Heart left ventricle (tissue), 13 donors: ENCODE results near the gene CNN3.

ENCODE experiments used
- POLR2A ChIP-seq, 2 donors: fragments of 450-650 bp; IDR thresholded peaks; one replicate each; pipeline ENCODE4 v1.6.1; 2017; ENCODE audit warnings: antibody characterized with exemption in 2 of 2, mild to moderate bottlenecking in 2 of 2, moderate library complexity in 2 of 2
- TF ChIP-seq, protein P1 (sequence below), 12 donors: fragments of 200-600 bp; sonication (generic) in 4 of 12; IDR thresholded peaks; one replicate each; pipeline versions ENCODE4 v1.5.0 to v1.8.0; 2018 to 2022; ENCODE audit warnings: antibody characterized with exemption in 12 of 12, mild to moderate bottlenecking in 5 of 12
- donor health status: ischemic (EF 13 %, LVEDD 7.1; RV severe dilation, severe dysfunction).
- donor health status: DM: no; HTN: yes; CAD: no.
- donor health status: DM: no; HTN: no; CAD: no.
- donor health status: ischemic (EF 25% LVEDD 6.9; RV normal size, moderate dysfunction).
- donor health status: ischemic (EF 25% LVEDD 5.7; RV mildly dilated, moderate dysfunction).
- donor health status: ischemic (EF 35%, LVEDD 5.7; RV mildly dilated, moderate dysfunction).
- donor health status: nonischemic (EF 11% LVEDD 7.7; RV severe dilation, severe dysfunction).
- donor health status: DM: yes; HTN: yes; CAD: no.
- donor health status: PGD.
- donor health status: ischemic (EF 29% LVEDD 5.4; RV normal size, mild dysfunction).
- donor health status: nonischemic (EF 23%, LVEDD 6.1; RV moderate dilation, normal function).

GRCh38 chr1:94898491-94899385 is 28.2 kb downstream of the CNN3 start:
- no peak for TF ChIP-seq POLR2A (IDR thresholded peaks at IDR 0.05)
- TF ChIP-seq, protein P1, sequence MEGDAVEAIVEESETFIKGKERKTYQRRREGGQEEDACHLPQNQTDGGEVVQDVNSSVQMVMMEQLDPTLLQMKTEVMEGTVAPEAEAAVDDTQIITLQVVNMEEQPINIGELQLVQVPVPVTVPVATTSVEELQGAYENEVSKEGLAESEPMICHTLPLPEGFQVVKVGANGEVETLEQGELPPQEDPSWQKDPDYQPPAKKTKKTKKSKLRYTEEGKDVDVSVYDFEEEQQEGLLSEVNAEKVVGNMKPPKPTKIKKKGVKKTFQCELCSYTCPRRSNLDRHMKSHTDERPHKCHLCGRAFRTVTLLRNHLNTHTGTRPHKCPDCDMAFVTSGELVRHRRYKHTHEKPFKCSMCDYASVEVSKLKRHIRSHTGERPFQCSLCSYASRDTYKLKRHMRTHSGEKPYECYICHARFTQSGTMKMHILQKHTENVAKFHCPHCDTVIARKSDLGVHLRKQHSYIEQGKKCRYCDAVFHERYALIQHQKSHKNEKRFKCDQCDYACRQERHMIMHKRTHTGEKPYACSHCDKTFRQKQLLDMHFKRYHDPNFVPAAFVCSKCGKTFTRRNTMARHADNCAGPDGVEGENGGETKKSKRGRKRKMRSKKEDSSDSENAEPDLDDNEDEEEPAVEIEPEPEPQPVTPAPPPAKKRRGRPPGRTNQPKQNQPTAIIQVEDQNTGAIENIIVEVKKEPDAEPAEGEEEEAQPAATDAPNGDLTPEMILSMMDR (IDR thresholded peaks at IDR 0.05): no peak
